ENCODE measurements around the gene DCHS1. TPM values are rescaled to one million over a fixed set of nuclear protein-coding genes. Genes with fewer than 3 reads are reported as not detected.

DCHS1 gene
- total and polyA plus RNA-seq, 2 of the 13 experiments (the other 11 are each of a cell fraction or from before 2014, with no cell fraction given), result under 0.01 to 0.03 TPM

GRCh38 chr11:6619004-6619745 is 36.4 kb downstream of the DCHS1 start, which contains the start of gene TPP1 (continued):
- TF ChIP-seq MAFG (CRISPR knock-in tag; IDR thresholded peaks at IDR 0.05) (no peak), CENPT (CRISPR knock-in tag; IDR thresholded peaks at IDR 0.05; ENCODE audit: low read depth) (no peak), KDM3A (CRISPR knock-in tag; IDR thresholded peaks at IDR 0.05; ENCODE audit: low read depth) (no peak), ZNF333 (CRISPR knock-in tag; IDR thresholded peaks at IDR 0.05; ENCODE audit: borderline replicate concordance) (no peak), PTBP1 (IDR thresholded peaks at IDR 0.05; ENCODE audit: low read depth, low read length, poor library complexity, severe bottlenecking) (no peak), PHF5A (CRISPR knock-in tag; IDR thresholded peaks at IDR 0.05; ENCODE audit: low read depth, unreplicated experiment) (no peak), HNF1A (IDR thresholded peaks at IDR 0.05; ENCODE audit: low read depth) (no peak), HNF1A (CRISPR knock-in tag; IDR thresholded peaks at IDR 0.05; ENCODE audit: borderline replicate concordance) (no peak), SMC3 (IDR thresholded peaks at IDR 0.05; ENCODE audit: low read length) (no peak), HDAC2 (CRISPR knock-in tag; IDR thresholded peaks at IDR 0.05) (peak; percentile 57; the same call in 1 of the 2 replicates), GATAD2A (CRISPR knock-in tag; IDR thresholded peaks at IDR 0.05) (peak; percentile 68), ZBTB39 (CRISPR knock-in tag; IDR thresholded peaks at IDR 0.05) (no peak), ZBTB43 (CRISPR knock-in tag; conservative IDR thresholded peaks at IDR 0.05) (0 out of 2 replicates have a peak, but pooled peaks have one; percentile 27), PHF20 (CRISPR knock-in tag; IDR thresholded peaks at IDR 0.05) (peak; percentile 94)
